CD4-positive, alpha-beta T cell treated with Interleukin-10 for 1 hour (primary cell): ENCODE data around the gene NUTM1.
A peak's percentile ranks its signal among the peaks of the same experiment; 100 is the strongest.

Source experiments
- DNase-seq: peaks from one replicate; pipeline ENCODE4 v3.0.0-alpha.2; 2020

The NUTM1 gene

GRCh38 chr15:34342737-34343575 is at the start of gene NUTM1, which contains the start of gene NOP10:
Gene NUTM1, plus strand, starts transcription at chr15:34343315. Its CDS starts 382 bp downstream, at chr15:34343697.
Gene NOP10, minus strand, starts transcription at chr15:34343136. Its CDS starts 63 bp downstream, at chr15:34343073.
- peak; percentile 95 for DNase-seq

- no peak for DNase-seq
These were observed 46.1 kb upstream of the NUTM1 start for GRCh38 chr15:34297059-34297458.

GRCh38 chr15:34301058-34301457 is 42.1 kb upstream of the NUTM1 start:
- DNase-seq, result no peak

- no peak for DNase-seq
These were observed 38.5 kb upstream of the NUTM1 start for GRCh38 chr15:34304613-34305012.

- no peak for DNase-seq
These were observed 31.6 kb upstream of the NUTM1 start for GRCh38 chr15:34311563-34311962.

- DNase-seq, result no peak
These were observed 28.3 kb upstream of the NUTM1 start for GRCh38 chr15:34314491-34315490.

- no peak for DNase-seq
These were observed 24.6 kb upstream of the NUTM1 start for GRCh38 chr15:34318277-34319079.

GRCh38 chr15:34323217-34323616 is 19.9 kb upstream of the NUTM1 start:
- no peak for DNase-seq

GRCh38 chr15:34324933-34325332 is 18.2 kb upstream of the NUTM1 start:
- DNase-seq, result no peak

GRCh38 chr15:34325368-34325767 is 17.7 kb upstream of the NUTM1 start:
- DNase-seq, result no peak

- no peak for DNase-seq
These were observed 15.2 kb upstream of the NUTM1 start for GRCh38 chr15:34327906-34328305.

- no peak for DNase-seq
These were observed 14.1 kb upstream of the NUTM1 start for GRCh38 chr15:34329006-34329405.

- no peak for DNase-seq
These were observed 12.8 kb upstream of the NUTM1 start for GRCh38 chr15:34330279-34330678.

GRCh38 chr15:34331809-34332208 is 11.3 kb upstream of the NUTM1 start:
- peak; percentile 49 for DNase-seq

GRCh38 chr15:34332553-34333120 is 10.5 kb upstream of the NUTM1 start:
- no peak for DNase-seq

- DNase-seq, result no peak
These were observed 8.4 kb upstream of the NUTM1 start for GRCh38 chr15:34334672-34335071.

GRCh38 chr15:34335176-34336032 is 7.7 kb upstream of the NUTM1 start:
- peak; percentile 45 for DNase-seq

- no peak for DNase-seq
These were observed 6.7 kb upstream of the NUTM1 start for GRCh38 chr15:34336231-34336990.

GRCh38 chr15:34336991-34337556 is 6.0 kb upstream of the NUTM1 start:
- DNase-seq, result peak; percentile 37
